Keratinocyte (primary cell): ENCODE data around the gene DACH1.

Experiments used
- CTCF ChIP-seq, 3 experiments: IDR thresholded peaks in 1 of 3; conservative IDR thresholded peaks in 1 of 3; optimal IDR thresholded peaks in 1 of 3; 2 replicates in 2 of 3; 3 replicates in 1 of 3; pipeline versions ENCODE3 to v1.5.1; 2011; ENCODE audit warnings: low read length in 3 of 3, mild to moderate bottlenecking in 3 of 3, moderate library complexity in 2 of 3, control low read depth in 1 of 3, inconsistent platforms in 1 of 3; ENCODE audit not compliant: insufficient read depth in 2 of 3; ENCODE audit errors: extremely low read depth in 1 of 3
- EZH2 ChIP-seq: IDR thresholded peaks from one replicate; pipeline ENCODE4 v1.6.1; 2012; ENCODE audit warnings: inconsistent platforms, mild to moderate bottlenecking, low read length, moderate library complexity

GRCh38 chr13:71611292-71611691 lies 255.7 kb downstream of the DACH1 start:
- TF ChIP-seq CTCF (optimal IDR thresholded peaks at IDR 0.05 in 1 of 3, IDR thresholded peaks at IDR 0.05 in 1 of 3, conservative IDR thresholded peaks at IDR 0.05 in 1 of 3; ENCODE audit: extremely low read depth in 1 of 3, insufficient read depth in 2 of 3, low read length in 3 of 3), result no peak
- no peak for TF ChIP-seq EZH2
